Inflammatory macrophage treated with lipopolysaccharide for 4 hours (primary cell): ENCODE data around the gene NLRP13.
"Not testable (repeated sequence)": the region's sequence is repeated elsewhere in the genome, so short reads cannot be mapped to it uniquely, and the experiment has no call there.

Experiments used
- DNase-seq: peaks from one replicate; pipeline ENCODE4 v3.0.0-alpha.2; 2020

The NLRP13 gene

GRCh38 chr19:55931936-55932386, at the start of gene NLRP13:
Gene NLRP13 (minus strand): TSS chr19:55932336. CDS start chr19:55932311, 25 bp downstream.
- no peak for DNase-seq

GRCh38 chr19:55980415-55980814, 48.3 kb upstream of the NLRP13 start:
- no peak for DNase-seq

GRCh38 chr19:55973982-55974381, 41.8 kb upstream of the NLRP13 start:
- DNase-seq: no peak

GRCh38 chr19:55962186-55962585, 30.1 kb upstream of the NLRP13 start:
- DNase-seq: no peak

- no peak for DNase-seq
These were observed 28.0 kb upstream of the NLRP13 start for GRCh38 chr19:55959996-55960675.

- no peak for DNase-seq
These were observed 26.2 kb upstream of the NLRP13 start for GRCh38 chr19:55958356-55958755.

- DNase-seq: no peak
These were observed 24.3 kb upstream of the NLRP13 start for GRCh38 chr19:55956431-55956830.

- DNase-seq: not testable (repeated sequence)
These were observed 18.4 kb upstream of the NLRP13 start for GRCh38 chr19:55950566-55950965.

GRCh38 chr19:55947532-55947931, 15.4 kb upstream of the NLRP13 start, which contains the start of gene NLRP8:
Gene NLRP8 (plus strand): TSS chr19:55947832.
- no peak for DNase-seq

- no peak for DNase-seq
These were observed 8.2 kb upstream of the NLRP13 start for GRCh38 chr19:55940306-55940705.

GRCh38 chr19:55939206-55939605, 7.1 kb upstream of the NLRP13 start:
- DNase-seq: no peak

GRCh38 chr19:55935206-55935605, 3.1 kb upstream of the NLRP13 start:
- no peak for DNase-seq

GRCh38 chr19:55930996-55931515, 1.1 kb downstream of the NLRP13 start:
- no peak for DNase-seq

- DNase-seq: not testable (repeated sequence)
These were observed 2.9 kb downstream of the NLRP13 start for GRCh38 chr19:55929258-55929657.

- no peak for DNase-seq
These were observed 4.1 kb downstream of the NLRP13 start for GRCh38 chr19:55927991-55928390.

- DNase-seq: no peak
These were observed 8.6 kb downstream of the NLRP13 start for GRCh38 chr19:55923556-55923955.

- no peak for DNase-seq
These were observed 18.4 kb downstream of the NLRP13 start for GRCh38 chr19:55913643-55914268.

- DNase-seq: no peak
These were observed 19.2 kb downstream of the NLRP13 start for GRCh38 chr19:55912916-55913315.

- no peak for DNase-seq
These were observed 22.3 kb downstream of the NLRP13 start for GRCh38 chr19:55909801-55910200.

- DNase-seq: no peak
These were observed 24.4 kb downstream of the NLRP13 start for GRCh38 chr19:55907746-55908145.

- no peak for DNase-seq
These were observed 24.9 kb downstream of the NLRP13 start for GRCh38 chr19:55907286-55907685.

GRCh38 chr19:55902080-55902751, 29.9 kb downstream of the NLRP13 start:
- no peak for DNase-seq

GRCh38 chr19:55901369-55902079, 30.6 kb downstream of the NLRP13 start:
- no peak for DNase-seq
